ENCODE measurements around the gene PPIG. TPM values are rescaled to one million over a fixed set of nuclear protein-coding genes. Genes with fewer than 3 reads are reported as not detected.
"Not testable (repeated sequence)": the region's sequence is repeated elsewhere in the genome, so short reads cannot be mapped to it uniquely, and the experiment has no call there.

PPIG gene
- total RNA-seq, 1 donor from 2014 or later = 59.9 TPM

DNA sequence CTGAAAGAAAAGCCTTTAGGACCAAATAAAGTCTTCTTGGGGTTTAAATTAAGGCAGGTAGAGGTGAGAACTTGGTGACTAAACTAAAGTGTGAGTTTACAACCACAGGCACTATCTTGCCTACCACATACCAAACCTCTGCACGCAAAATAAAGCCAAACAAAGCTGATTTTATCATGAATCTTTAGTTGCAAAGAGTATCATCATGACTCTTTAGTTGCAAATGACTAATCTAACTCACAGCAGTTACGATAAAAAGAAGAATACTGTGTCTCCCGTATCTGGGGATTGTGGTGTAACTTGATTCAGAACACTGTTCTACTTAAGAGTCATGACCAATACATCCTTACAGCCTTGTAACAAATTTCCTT lies 98.9 kb downstream of the PPIG start:
- intact Hi-C loops (cut with micrococcal nuclease) = loop anchor here (1.0 kb wide), 1 partner anchor 9 kb away; no protein-coding TSS in a partner anchor
- peaks cover 5% of the 10 kb centered on the region for H3K4me1 Mint-ChIP-seq
- no peak overlapping the region for H3K27ac Mint-ChIP-seq
- H3K9me3 Mint-ChIP-seq = no peaks in the 10 kb centered on the region
- H3K4me3 Mint-ChIP-seq = no peak overlapping the region
- peak; percentile 67 for DNase-seq
- H3K36me3 Mint-ChIP-seq (ENCODE audit: low read depth) = no peaks in the 10 kb centered on the region
- H3K27me3 Mint-ChIP-seq = peaks cover 5% of the 10 kb centered on the region

DNA sequence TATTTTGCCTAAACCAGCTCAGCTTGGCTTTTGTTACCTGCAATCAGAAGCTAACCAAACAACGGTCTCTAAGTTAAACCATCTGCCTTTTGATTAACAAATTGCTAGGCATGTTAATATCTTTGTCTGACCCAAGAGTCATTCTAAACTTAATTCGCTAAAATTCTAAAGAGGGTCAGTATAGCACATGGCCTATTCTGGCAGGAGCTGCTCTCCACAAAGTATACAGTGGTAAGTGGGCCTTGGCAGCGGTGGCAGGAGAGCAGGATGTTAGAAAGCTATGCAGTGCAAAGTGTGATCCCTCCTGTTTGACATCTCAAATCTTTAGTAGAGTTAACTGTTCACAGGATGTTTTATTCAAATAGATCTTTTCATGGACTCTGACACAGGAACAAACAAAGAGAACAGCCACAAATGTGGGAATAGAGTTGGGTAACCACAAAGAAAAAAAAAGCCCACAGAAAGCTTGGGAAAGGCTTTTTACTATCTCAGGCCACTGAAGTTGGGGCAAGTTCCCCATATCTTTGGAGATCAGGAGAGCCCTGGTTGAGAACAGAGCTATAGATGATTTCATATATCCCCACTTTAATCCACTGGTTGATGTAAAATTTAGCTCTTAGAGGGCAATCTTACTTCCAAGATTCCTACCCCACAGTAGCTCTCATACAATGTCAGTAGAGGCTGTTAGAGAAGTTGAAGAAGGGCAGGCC lies 99.4 kb downstream of the PPIG start:
- peaks cover 4% of the 10 kb centered on the region for H3K9me3 Mint-ChIP-seq
- H3K4me1 Mint-ChIP-seq = peaks cover 5% of the 10 kb centered on the region
- peaks cover 6% of the 10 kb centered on the region for H3K27me3 Mint-ChIP-seq
- no peak overlapping the region for H3K27ac Mint-ChIP-seq
- no peaks in the 10 kb centered on the region for H3K36me3 Mint-ChIP-seq (ENCODE audit: low read depth)
- intact Hi-C loops (cut with micrococcal nuclease) = loop anchor here (1.0 kb wide), 1 partner anchor 9 kb away; no protein-coding TSS in a partner anchor
- no peak for DNase-seq
- no peak overlapping the region for H3K4me3 Mint-ChIP-seq

DNA sequence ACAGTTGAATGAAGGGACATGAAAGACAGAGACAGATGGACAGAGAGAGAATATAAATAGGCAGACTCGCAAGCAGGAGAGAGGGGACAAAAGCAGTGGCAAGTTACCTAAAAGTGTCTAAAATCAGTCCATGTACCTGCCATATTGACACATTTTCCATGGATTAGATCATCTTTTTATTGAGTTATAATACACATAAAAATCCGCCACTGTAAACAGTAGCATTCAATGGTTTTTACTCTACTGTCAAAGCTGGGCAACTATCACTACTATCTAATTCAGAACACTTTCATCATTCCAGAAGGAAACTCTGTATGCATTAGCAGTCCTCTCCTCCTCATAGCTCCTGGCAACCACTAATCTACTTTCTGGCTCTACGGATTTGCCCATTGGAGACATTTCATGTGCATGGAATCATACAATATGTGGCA lies 100.0 kb downstream of the PPIG start:
- Mint-ChIP-seq H3K4me1 (peaks cover 5% of the 10 kb centered on the region), H3K9me3 (peaks cover 7% of the 10 kb centered on the region), H3K27ac (no peak overlapping the region), H3K4me3 (no peak overlapping the region), H3K27me3 (peaks cover 9% of the 10 kb centered on the region), H3K36me3 (ENCODE audit: low read depth) (no peaks in the 10 kb centered on the region)
- intact Hi-C loops (cut with micrococcal nuclease) = no loop called here
- no peak for DNase-seq

DNA sequence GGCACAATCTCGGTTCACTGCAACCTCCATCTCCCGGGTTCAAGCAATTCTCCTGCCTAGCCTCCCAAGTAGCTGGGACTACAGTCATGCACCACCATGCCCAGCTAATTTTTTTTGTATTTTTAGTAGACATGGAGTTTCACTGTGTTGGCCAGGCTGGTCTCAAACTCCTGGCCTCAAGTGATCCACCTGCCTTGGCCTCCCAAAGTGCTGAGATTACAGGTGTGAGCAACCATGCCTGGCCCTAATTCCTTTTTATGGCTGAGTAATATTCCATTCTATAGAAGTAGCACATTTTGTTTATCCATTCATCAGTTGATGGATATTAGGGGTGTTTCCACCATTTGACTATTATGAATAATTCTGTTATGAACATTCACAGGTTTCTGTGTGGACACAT lies 100.6 kb downstream of the PPIG start:
- intact Hi-C loops (cut with micrococcal nuclease); H3K27ac Mint-ChIP-seq; H3K4me3 Mint-ChIP-seq; H3K4me1 Mint-ChIP-seq; H3K36me3 Mint-ChIP-seq (ENCODE audit: low read depth); DNase-seq; H3K9me3 Mint-ChIP-seq: not testable (repeated sequence)
- H3K27me3 Mint-ChIP-seq = peaks cover 12% of the 10 kb centered on the region

DNA sequence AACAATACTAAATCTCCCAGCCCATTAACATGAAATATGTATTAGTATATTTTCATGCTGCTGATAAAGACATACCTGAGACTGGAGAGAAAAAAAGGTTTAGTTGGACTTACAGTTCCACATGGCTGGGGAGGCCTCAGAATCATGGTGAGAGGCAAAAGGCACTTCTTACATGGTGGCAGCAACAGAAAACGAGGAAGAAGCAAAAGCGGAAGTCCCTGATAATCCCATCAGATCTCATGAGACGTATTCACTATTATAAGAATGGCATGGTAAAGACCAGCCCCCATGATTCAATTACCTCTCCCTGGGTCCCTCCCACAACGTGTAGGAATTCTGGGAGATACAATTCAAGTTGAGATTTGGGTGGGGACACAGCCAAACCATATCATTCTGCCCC lies 102.7 kb downstream of the PPIG start:
- H3K4me3 Mint-ChIP-seq; intact Hi-C loops (cut with micrococcal nuclease); H3K27ac Mint-ChIP-seq; H3K36me3 Mint-ChIP-seq (ENCODE audit: low read depth); DNase-seq; H3K4me1 Mint-ChIP-seq: not testable (repeated sequence)
- Mint-ChIP-seq H3K9me3 (peaks cover 10% of the 10 kb centered on the region), H3K27me3 (peaks cover 20% of the 10 kb centered on the region)

DNA sequence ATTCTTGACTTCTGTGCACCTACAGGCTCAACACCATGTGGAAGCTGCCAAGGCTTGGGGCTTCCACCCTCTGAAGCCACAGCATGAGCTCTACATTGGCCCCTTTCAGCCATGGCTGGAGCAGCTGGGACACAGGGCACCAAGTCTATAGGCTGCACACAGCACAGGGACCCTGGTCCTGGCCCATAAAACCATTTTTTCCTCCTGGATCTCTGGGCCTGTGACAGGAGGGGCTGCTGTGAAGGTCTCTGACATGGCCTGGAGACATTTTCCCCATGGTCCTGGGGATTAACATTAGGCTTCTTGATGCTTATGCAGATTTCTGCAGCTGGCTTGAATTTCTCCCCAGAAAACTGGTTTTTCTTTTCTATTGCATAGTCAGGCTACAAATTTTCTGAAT lies 103.8 kb downstream of the PPIG start:
- H3K27ac Mint-ChIP-seq; H3K4me3 Mint-ChIP-seq; H3K36me3 Mint-ChIP-seq (ENCODE audit: low read depth); DNase-seq; intact Hi-C loops (cut with micrococcal nuclease); H3K4me1 Mint-ChIP-seq: not testable (repeated sequence)
- Mint-ChIP-seq H3K9me3 (peaks cover 10% of the 10 kb centered on the region), H3K27me3 (peaks cover 29% of the 10 kb centered on the region)

DNA sequence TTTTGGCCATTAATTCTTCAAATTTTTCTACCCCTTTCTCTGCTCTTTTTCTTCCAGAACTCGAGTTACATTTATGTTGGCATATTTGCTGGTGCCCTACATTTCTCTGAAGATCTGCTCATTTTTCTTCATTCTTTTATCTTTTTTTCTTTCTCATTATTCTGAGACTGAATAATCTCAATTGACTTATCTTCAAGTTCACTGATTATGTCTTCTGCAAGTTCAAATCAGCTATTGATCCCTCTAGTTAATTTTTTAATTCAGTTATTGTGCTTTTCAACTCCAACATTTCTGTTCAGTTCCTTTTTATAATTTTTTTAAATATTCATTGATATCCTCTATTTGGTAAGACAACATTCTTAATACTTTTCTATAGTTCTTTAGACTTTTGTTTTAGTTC lies 106.8 kb downstream of the PPIG start:
- no peak overlapping the region for H3K4me3 Mint-ChIP-seq
- DNase-seq = no peak

More for the DNA sequence above, 106.8 kb downstream of the PPIG start:
- Mint-ChIP-seq H3K27me3 (peaks cover 26% of the 10 kb centered on the region), H3K27ac (no peak overlapping the region), H3K36me3 (ENCODE audit: low read depth) (peaks cover 2% of the 10 kb centered on the region), H3K9me3 (peaks cover 10% of the 10 kb centered on the region), H3K4me1 (peaks cover 11% of the 10 kb centered on the region)
- intact Hi-C loops (cut with micrococcal nuclease) = loop anchor here (5.0 kb wide), 1 partner anchor 41 kb away; the partner anchor contains the start of gene KLHL23

Other genes starting within 250 kb of the PPIG start
- 0.09 and 0.28 TPM in 2 replicates for gene LRP2, start 221.8 kb upstream of the PPIG start, total RNA-seq
- 4.3 and 4.7 TPM in 2 replicates for gene BBS5, start 104.9 kb upstream of the PPIG start, total RNA-seq
- 0.07 TPM in 1 of 2 replicates, not detected in the other for gene KLHL41, start 74.6 kb upstream of the PPIG start, total RNA-seq
- gene FASTKD1, start 10.5 kb upstream of the PPIG start, total RNA-seq = 55.2 and 56.5 TPM in 2 replicates
- gene CFAP210, start 110.1 kb downstream of the PPIG start, total RNA-seq = not detected in 2 replicates
- 3.0 and 3.2 TPM in 2 replicates for gene PHOSPHO2, start 110.1 kb downstream of the PPIG start, total RNA-seq
- 8.6 and 9.1 TPM in 2 replicates for gene KLHL23, start 149.5 kb downstream of the PPIG start, total RNA-seq
- 113 TPM in 2 replicates for gene SSB, start 214.5 kb downstream of the PPIG start, total RNA-seq
- gene METTL5, start 240.6 kb downstream of the PPIG start, total RNA-seq = 99.7 and 102 TPM in 2 replicates
- 25.8 and 26.0 TPM in 2 replicates for gene UBR3, start 243.1 kb downstream of the PPIG start, total RNA-seq

All from activated CD4-positive, alpha-beta T cell treated with anti-CD3 and anti-CD28 coated beads, Interleukin-2, amount 10 ng/mL, durations not matched to agents 24 days and 14 days (primary cell).